Inferior parietal cortex (tissue), 1 donor: ENCODE results near the gene GNB5.
"Not testable (repeated sequence)": the region's sequence is repeated elsewhere in the genome, so short reads cannot be mapped to it uniquely, and the experiment has no call there.

Experiments
- DNase-seq: peaks from one replicate; pipeline ENCODE4 v3.0.0-alpha.2; 2016; ENCODE audit errors: extremely low spot score

GNB5 gene

DNA sequence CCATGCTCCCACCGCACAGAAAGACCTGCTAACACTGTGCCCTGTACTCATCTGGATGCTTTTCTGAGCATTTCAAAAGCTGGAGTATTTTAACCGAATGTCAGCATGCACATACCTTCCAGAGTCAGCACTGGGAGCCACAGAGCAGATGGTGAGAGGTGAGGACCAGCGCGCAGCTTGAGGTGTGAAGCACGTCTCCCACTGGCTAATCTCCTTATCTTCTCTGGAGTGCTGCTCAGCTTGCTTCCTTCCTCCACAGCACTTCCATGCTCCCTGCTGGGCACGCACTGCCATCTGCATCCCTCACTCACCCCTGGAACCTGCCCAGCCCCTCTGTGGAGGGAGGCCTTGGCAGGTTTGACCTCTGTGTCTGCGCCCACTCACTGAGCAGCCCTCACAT, at the start of gene GNB5:
GNB5 (minus strand) TSS at position 186 of the 400 bp plus-strand sequence. CDS start 6,716 bp downstream, outside the sequence.
- DNase-seq, result no peak

- no peak for DNase-seq
Observed at GRCh38 chr15:52240166-52240565, 49.0 kb upstream of the GNB5 start.

DNA sequence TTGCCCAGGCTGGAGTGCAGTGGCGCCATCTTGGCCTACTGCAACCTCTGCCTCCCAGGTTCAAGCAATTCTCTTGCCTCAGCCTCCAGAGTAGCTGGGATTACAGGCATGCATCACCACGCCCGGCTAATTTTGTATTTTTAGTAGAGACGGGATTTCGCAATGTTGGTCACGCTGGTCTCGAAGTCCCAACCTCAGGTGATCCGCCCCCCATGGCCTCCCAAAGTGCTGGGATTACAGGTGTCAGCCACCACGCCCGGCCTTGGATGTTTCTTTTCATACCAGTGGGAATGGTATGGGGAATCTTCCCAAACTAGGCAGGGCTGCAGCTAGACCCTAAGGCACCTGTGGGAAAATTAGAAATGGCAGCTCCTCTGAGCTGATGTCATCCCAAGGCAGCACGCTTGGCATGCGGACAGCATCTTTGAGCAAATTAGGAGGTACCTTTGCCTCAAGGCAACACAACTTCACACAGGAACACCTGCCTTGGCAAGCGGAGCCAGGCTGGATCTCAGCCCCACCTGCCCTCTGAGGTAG, 47.9 kb upstream of the GNB5 start:
- DNase-seq, result not testable (repeated sequence)

DNA sequence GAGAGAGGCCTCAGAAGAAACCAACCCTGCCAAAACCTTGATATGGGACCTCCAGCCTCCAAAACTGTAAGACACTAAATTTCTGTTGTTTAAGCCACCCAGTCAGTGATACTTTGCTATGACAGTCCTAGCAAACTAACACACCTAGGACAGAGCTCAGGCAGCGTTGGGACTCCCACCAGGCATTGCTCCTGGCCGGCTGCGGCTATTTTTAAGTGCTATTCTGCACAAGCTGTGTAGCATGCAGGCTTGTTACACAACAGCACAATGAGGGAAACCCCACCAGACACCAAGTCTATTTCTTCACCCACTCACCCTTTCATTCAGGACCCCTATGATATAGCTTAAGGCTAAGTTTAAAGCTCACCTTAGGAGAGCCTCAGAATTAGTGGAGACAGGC, 47.0 kb upstream of the GNB5 start:
- no peak for DNase-seq

DNA sequence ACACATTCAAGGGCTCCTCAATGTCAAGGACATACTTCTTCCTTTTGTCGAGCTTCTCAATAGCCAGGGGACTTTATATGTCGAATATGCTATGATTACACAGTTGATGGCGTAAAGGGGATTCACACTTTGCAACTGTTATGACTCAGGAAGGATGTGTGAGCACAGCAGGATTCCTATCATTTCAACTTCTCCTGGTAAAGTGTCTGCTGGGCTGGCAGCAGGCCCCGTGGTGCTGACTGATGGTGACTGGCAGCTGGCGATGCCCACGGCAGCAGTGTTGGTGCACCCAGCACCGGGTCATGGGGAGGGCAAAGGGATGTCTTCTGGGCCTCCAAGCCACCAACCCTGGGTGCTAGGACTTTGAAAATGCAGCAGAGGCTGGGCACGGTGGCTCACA, 44.8 kb upstream of the GNB5 start:
- DNase-seq, result no peak

- DNase-seq, result no peak
Observed at GRCh38 chr15:52234596-52235541, 43.7 kb upstream of the GNB5 start.

GRCh38 chr15:52233405-52233804, 42.2 kb upstream of the GNB5 start:
- DNase-seq, result no peak

DNA sequence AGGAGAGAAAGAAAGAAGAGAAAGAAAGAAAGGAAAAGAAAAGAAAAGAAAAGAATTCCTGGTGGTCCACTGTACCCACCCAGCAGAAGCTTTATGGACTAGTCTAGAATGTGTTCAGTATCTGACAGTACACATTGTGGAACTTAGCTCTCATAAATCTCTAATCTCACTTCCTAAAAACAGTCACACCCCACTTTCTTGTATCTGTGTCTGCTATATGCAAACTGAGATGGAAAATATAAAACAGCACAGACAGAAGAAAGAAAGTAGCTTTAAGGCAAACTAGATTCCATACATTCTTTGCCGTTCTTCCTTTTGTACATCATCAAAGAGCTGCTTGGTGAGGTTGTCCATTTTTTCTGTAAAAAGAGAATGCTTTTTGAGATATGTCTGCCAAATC, 41.1 kb upstream of the GNB5 start:
- DNase-seq, result no peak

- no peak for DNase-seq
Observed at GRCh38 chr15:52230073-52230472, 38.9 kb upstream of the GNB5 start.

DNA sequence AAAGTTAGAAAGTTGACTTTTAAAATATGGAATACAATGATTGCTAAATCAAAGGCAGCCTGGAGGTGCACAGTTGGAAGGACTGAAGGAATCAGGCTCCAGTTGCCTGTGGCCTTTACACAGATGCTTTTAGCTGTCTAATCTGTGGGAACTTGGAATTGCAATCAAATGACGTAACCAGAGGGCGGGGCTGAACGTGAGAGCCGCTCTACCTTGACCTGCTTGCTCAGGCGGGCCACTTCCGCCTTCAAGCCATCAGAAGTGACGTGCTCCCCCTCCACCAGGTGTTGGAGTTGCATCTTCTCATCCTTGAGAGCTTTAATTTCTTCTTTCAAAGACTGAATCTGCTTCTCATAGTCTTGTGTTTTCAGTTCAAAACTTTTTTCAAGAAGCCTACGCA, 37.7 kb upstream of the GNB5 start:
- DNase-seq, result no peak

- peak; percentile 78 for DNase-seq
Observed at GRCh38 chr15:52227456-52227855, 36.3 kb upstream of the GNB5 start.

- no peak for DNase-seq
Observed at GRCh38 chr15:52225230-52225629, 34.0 kb upstream of the GNB5 start.

DNA sequence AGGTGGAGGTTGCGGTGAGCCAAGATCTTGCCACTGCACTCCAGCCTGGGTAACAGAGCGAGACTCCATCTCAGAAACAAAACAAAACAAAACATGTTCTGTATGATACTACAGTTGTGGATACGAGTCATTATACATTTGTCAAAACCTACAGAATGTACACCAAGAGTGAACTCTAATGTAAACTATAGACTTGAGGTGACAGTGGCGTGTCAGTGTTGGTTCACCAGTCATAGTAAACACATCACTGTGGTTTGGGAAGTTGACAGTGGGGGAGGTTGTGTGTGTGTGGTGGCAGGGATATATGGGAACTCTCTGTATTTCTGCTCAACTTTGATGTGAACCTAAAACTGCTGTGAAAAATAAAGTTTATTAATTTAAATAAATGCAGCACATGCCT, 33.0 kb upstream of the GNB5 start:
- DNase-seq, result no peak

- DNase-seq, result no peak
Observed at GRCh38 chr15:52221730-52222129, 30.5 kb upstream of the GNB5 start.

- no peak for DNase-seq
Observed at GRCh38 chr15:52220937-52221660, 29.9 kb upstream of the GNB5 start.

- DNase-seq, result no peak
Observed at GRCh38 chr15:52220251-52220650, 29.1 kb upstream of the GNB5 start.

- DNase-seq, result no peak
Observed at GRCh38 chr15:52218816-52219215, 27.6 kb upstream of the GNB5 start.

DNA sequence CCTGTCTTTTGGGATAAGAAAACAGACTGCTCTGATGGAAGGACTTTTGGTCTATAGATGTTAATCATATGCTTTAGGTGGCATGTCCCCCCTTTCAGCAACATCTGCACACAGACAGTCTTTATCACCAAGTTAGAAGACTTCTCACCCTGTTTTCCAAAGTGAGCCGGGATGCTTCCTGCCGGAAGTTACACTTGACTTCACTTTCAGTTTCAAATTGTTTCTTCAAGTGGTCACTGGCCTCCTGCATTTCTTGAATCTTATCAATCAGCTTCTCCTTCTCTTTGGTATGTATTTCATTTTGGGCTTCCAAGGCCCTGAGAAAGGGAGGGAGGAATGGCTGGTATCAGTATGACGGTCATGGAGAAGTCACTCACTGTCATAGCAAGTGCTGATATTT, 27.2 kb upstream of the GNB5 start:
- no peak for DNase-seq

- DNase-seq, result no peak
Observed at GRCh38 chr15:52217186-52217585, 26.0 kb upstream of the GNB5 start.

- DNase-seq, result no peak
Observed at GRCh38 chr15:52214553-52214952, 23.4 kb upstream of the GNB5 start.

DNA sequence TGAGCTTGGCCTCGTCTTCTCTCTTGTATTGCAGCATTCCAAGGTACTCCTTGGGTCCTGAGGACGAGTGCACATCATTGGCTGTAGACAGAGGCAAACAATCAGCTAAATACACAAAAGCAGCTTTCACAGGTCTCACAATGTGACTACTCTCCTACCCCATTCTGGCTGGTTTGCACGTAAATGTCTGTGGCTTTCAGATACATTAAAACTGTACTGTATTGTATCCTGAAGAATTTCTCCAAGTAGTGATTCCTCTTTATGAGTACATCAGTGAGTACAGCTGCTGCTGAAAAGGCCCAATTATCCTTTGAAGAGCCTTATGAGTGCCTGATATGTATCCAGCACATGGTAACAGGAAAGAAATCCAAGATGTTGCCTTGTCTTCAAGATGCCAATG, 22.0 kb upstream of the GNB5 start:
- no peak for DNase-seq

DNA sequence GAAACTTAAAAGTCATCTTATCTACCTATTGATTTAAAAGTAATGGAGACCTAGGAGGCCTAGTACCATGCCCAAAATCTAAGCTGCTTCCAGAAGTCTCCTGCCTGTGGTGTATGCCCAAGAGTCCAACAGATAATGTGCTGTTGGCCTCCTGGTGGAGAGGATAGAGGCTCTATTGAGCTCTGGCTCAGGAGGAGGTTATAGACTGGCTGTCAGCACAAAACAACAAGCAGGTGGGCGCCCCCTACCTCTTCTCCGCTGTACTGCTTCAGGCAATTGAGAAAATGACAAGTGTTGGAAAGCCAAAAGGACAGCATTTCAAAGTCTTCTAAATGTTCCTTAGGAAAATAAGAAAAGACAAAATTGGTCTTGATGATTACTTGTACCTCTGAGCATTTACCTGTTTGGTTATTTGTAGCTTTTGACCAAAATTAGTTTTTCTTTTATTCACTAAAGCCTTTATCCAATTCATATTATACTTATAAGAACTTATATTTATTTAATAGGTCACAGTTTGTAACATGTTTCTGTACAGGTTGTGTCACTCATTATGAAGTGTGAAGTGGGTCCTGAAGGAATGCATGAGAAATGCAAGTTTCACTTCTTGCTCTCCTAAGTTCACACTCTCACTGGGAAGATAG, 17.2 kb upstream of the GNB5 start:
- DNase-seq, result peak; percentile 43
